SK-N-SH (cell line): ENCODE measurements around the gene SVOP. TPM values are rescaled to one million over a fixed set of nuclear protein-coding genes. Genes with fewer than 3 reads are reported as not detected.

ENCODE experiments used
- CTCF ChIA-PET: fragments of 300-600, 350-600 bp; formaldehyde crosslinking; extraction: SDS; loops from one replicate; lab custom pipeline; 2021; lab: Yijun Ruan, JAX
- POLR2A ChIA-PET: fragments of 350-600 bp; sonication (Branson Sonifier 250); formaldehyde crosslinking; extraction: SDS; loops from one replicate; lab custom pipeline; 2020; ENCODE audit warnings: antibody characterized with exemption, inconsistent platforms; lab: Yijun Ruan, JAX
- DNase-seq: peaks from one replicate; pipeline ENCODE4 v3.0.0; 2012
- H2AFZ ChIP-seq: fragments of 200-600 bp; sonication (generic); 2 replicates; pipeline ENCODE4 v1.8.1; 2016; ENCODE audit warnings: antibody characterized with exemption, mild to moderate bottlenecking, low read depth
- H3F3A ChIP-seq: fragments of 200-600 bp; sonication (generic); replicated peaks from 2 replicates; pipeline ENCODE3; 2016; ENCODE audit warnings: antibody characterized with exemption, mild to moderate bottlenecking; ENCODE audit not compliant: insufficient read depth
- H3K27ac ChIP-seq, 2 experiments: fragments of 200-500 bp in 1 of 2; fragments of 200-600 bp in 1 of 2; sonication (Bioruptor generic) in 1 of 2; sonication (generic), shearing (Covaris generic) in 1 of 2; 2 replicates each; pipeline versions ENCODE4 v1.5.1 to v1.6.1; 2014 to 2016; ENCODE audit warnings: low read depth in 2 of 2, inconsistent platforms in 1 of 2, low read length in 1 of 2, mild to moderate bottlenecking in 1 of 2, mixed read lengths in 1 of 2
- H3K27me3 ChIP-seq: fragments of 200-600 bp; sonication (generic), shearing (Covaris generic); 2 replicates; pipeline ENCODE4 v1.6.1; 2016; ENCODE audit warnings: mixed run types; ENCODE audit not compliant: insufficient read depth
- H3K36me3 ChIP-seq, 2 experiments: fragments of 200-500 bp in 1 of 2; fragments of 200-600 bp in 1 of 2; sonication (Bioruptor generic) in 1 of 2; sonication (generic) in 1 of 2; replicated peaks in 1 of 2; 2 replicates each; pipeline versions ENCODE3 to v1.5.1; 2014 to 2016; ENCODE audit warnings: low read length in 1 of 2, mild to moderate bottlenecking in 1 of 2; ENCODE audit not compliant: insufficient read depth in 2 of 2, control insufficient read depth in 1 of 2
- H3K4me1 ChIP-seq, 2 experiments: fragments of 200-500 bp in 1 of 2; fragments of 200-600 bp in 1 of 2; sonication (Bioruptor generic) in 1 of 2; sonication (generic), shearing (Covaris generic) in 1 of 2; 2 replicates each; pipeline versions ENCODE4 v1.5.1 to v1.6.1; 2014 to 2016; ENCODE audit warnings: low read depth in 1 of 2, low read length in 1 of 2, mixed run types in 1 of 2; ENCODE audit not compliant: insufficient read depth in 2 of 2, control insufficient read depth in 1 of 2
- H3K4me2 ChIP-seq: fragments of 200-600 bp; sonication (generic), shearing (Covaris generic); 2 replicates; pipeline ENCODE4 v1.6.1; 2017; ENCODE audit warnings: mixed run types
- H3K4me3 ChIP-seq, 2 experiments: fragments of 200-500 bp in 1 of 2; fragments of 200-600 bp in 1 of 2; sonication (Bioruptor generic) in 1 of 2; sonication (generic), shearing (Covaris generic) in 1 of 2; 2 replicates each; pipeline versions ENCODE4 v1.5.1 to v1.8.1; 2014 to 2016; ENCODE audit warnings: low read depth in 2 of 2, inconsistent platforms in 1 of 2, low read length in 1 of 2, mild to moderate bottlenecking in 1 of 2, mixed read lengths in 1 of 2, moderate library complexity in 1 of 2
- H3K79me2 ChIP-seq: fragments of 200-600 bp; sonication (generic); 2 replicates; pipeline ENCODE4 v1.8.1; 2017; ENCODE audit warnings: mild to moderate bottlenecking; ENCODE audit not compliant: insufficient read depth
- H3K9ac ChIP-seq: fragments of 200-600 bp; sonication (generic); 2 replicates; pipeline ENCODE4 v1.6.1; 2017; ENCODE audit warnings: mixed run types
- H3K9me2 ChIP-seq: fragments of 200-600 bp; sonication (generic); 2 replicates; pipeline ENCODE4 v1.6.1; 2017; ENCODE audit warnings: mixed run types
- H3K9me3 ChIP-seq: fragments of 200-600 bp; sonication (generic); 2 replicates; pipeline ENCODE4 v1.6.1; 2017; ENCODE audit warnings: mixed run types, mild to moderate bottlenecking, moderate library complexity
- H4K20me1 ChIP-seq: fragments of 200-600 bp; sonication (generic); 2 replicates; pipeline ENCODE4 v1.6.1; 2017; ENCODE audit warnings: mild to moderate bottlenecking, mixed run types; ENCODE audit not compliant: insufficient read depth
- FOXJ3 ChIP-seq: sonication (generic); formaldehyde crosslinking; IDR thresholded peaks from 2 replicates; pipeline ENCODE4 v1.5.1; 2020; ENCODE audit warnings: mild to moderate bottlenecking, missing genetic modification reagents
- FOXM1 ChIP-seq: IDR thresholded peaks from 2 replicates; pipeline ENCODE4 v1.4.0; 2012; ENCODE audit warnings: low read depth, mild to moderate bottlenecking
- GABPA ChIP-seq: IDR thresholded peaks from 2 replicates; pipeline ENCODE4 v1.4.0; 2012; ENCODE audit warnings: low read depth, mild to moderate bottlenecking
- GATA2 ChIP-seq: sonication (generic); formaldehyde crosslinking; IDR thresholded peaks from 2 replicates; pipeline ENCODE4 v1.5.0; 2020; ENCODE audit warnings: mild to moderate bottlenecking, missing genetic modification reagents
- IRF3 ChIP-seq: fragments of 150-350 bp; IDR thresholded peaks from 2 replicates; pipeline ENCODE4 v1.6.1; 2016; ENCODE audit warnings: mild to moderate bottlenecking, low read depth, low read length
- JUND ChIP-seq: IDR thresholded peaks from 2 replicates; pipeline ENCODE4 v1.4.0; 2012
- MAX ChIP-seq: IDR thresholded peaks from 2 replicates; pipeline ENCODE4 v1.4.0; 2012; ENCODE audit warnings: low read depth
- MEF2A ChIP-seq: IDR thresholded peaks from 2 replicates; pipeline ENCODE4 v1.4.0; 2012; ENCODE audit warnings: low read depth, borderline replicate concordance
- RCOR1 ChIP-seq: fragments of 150-350 bp; IDR thresholded peaks from 2 replicates; pipeline ENCODE4 v1.6.1; 2017; ENCODE audit warnings: antibody characterized with exemption, low read length
- REST ChIP-seq: IDR thresholded peaks from 2 replicates; pipeline ENCODE4 v1.6.1; 2012; ENCODE audit warnings: mild to moderate bottlenecking, low read depth, low read length, moderate library complexity
- TAF1 ChIP-seq: IDR thresholded peaks from 2 replicates; pipeline ENCODE4 v1.6.1; 2012; ENCODE audit warnings: low read depth, mild to moderate bottlenecking, low read length, moderate library complexity, borderline replicate concordance
- TCF12 ChIP-seq: IDR thresholded peaks from 2 replicates; pipeline ENCODE4 v1.4.0; 2012
- TEAD4 ChIP-seq: IDR thresholded peaks from 2 replicates; pipeline ENCODE4 v1.4.0; 2012; ENCODE audit warnings: mild to moderate bottlenecking, borderline replicate concordance; ENCODE audit not compliant: insufficient read depth
- YY1 ChIP-seq: IDR thresholded peaks from 2 replicates; pipeline ENCODE4 v1.4.0; 2012; ENCODE audit warnings: low read depth, mild to moderate bottlenecking
- WGBS: methylation state at CpG from one replicate; pipeline ENCODE4 v1.1.6; 2017; ENCODE audit warnings: low lambda C conversion rate; 5-methylcytosine and 5-hydroxymethylcytosine counted together
- polyA plus RNA-seq, 3 experiments: library from polyadenylated mRNA; depleted of rRNA; stranded (reverse); fragments of >200 nt; gene quantifications; 2 replicates each; pipeline ENCODE4 v1.2.3, GENCODE V29; 2012

SVOP gene
- polyA plus RNA-seq, 1 of the 3 experiments (the other 2 are of a cell fraction), result 0.07 TPM

DNA sequence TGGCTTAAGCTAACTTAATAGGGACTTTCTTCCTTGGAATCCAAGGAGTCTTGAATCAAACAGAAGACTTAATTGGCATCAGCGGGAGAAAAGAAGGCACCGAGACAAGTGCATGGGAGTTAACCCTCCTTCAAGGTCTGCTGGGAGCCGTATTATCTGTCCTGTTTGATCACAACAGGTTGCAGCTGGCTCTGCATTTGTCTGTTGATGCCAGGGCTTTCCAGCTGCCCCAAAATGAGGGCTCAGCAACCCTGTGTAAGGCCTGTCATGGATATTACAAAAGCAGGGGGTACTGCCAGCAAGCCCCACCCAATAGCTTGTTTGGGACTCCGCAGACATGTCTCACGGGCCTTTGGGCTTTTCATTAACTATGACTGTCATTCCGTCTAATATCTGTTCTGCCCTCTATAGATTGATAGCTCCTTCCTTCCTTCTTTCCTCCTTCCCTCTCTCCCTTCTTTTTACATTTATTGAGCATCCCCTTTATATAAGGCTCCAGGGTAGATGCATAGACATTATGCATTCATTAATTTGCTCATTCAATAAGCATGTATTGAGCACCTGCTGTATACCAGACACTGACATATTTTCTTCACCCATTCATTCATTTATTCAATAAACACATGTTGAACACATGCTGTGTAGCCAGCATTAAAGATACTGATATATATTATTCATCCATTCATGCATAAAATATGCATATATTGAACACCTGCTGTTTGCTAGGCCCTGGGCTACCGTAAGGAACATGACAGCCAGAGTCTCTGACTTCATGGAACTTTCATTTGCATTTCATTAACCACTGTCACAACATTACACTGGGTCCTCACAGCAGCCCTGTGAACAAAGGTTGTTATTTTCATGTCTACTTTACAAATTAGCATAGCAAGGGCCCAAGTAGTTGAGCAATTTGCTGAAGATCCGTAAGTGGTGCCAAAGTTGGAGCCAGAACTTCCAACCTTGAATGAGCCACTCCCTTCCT, 56.2 kb downstream of the SVOP start:
- Histone ChIP-seq H4K20me1 (no peaks in the 10 kb centered on the region), H3K4me3 (no peak overlapping the region), H3K36me3 (no peaks in the 10 kb centered on the region), H3K4me1 (no peaks in the 10 kb centered on the region), H3K79me2 (no peaks in the 10 kb centered on the region), H3K27me3 (no peaks in the 10 kb centered on the region), H3K9ac (no peak overlapping the region), H3F3A (no peaks in the 10 kb centered on the region), H2AFZ (no peak overlapping the region), H3K9me3 (no peaks in the 10 kb centered on the region), H3K4me2 (no peak overlapping the region), H3K27ac (no peak overlapping the region), H3K9me2 (no peaks in the 10 kb centered on the region)
- 71% methylated on average over 7 of the region's 8 CpGs for WGBS
- POLR2A ChIA-PET, result interaction anchor here (0.7 kb wide), 1 partner anchor 212 kb away, joined by 3 read pairs; no protein-coding TSS in a partner anchor
- CTCF ChIA-PET, result interaction anchor here (1.1 to 1.5 kb wide), 4 partner anchors 12 to 161 kb away, joined by 3 to 7 read pairs (median 4); no protein-coding TSS in a partner anchor
- no peak for TF ChIP-seq REST
- DNase-seq, result no peak

DNA sequence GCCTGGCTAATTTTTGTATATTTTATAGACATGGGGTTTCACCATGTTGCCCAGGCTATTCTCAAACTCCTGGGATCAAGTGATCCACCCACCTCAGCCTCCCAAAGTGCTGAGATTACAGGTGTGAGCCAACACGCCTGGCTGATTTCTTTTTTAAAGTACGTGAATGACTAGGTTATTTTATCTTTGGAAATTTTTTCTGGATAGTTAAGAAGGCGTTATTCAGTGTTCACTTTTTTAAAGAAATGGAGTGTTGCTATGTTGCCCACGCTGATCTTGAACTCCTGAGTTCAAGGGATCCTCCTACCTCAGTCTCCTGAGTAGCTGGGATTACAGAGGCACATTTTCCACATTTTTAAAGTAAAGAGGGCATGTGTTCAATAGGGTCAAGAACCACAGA, 58.6 kb downstream of the SVOP start:
- WGBS, result 54% methylated on average over 4 of the region's 4 CpGs

More for the DNA sequence above, 58.6 kb downstream of the SVOP start:
- no peak overlapping the region for H3K4me3 ChIP-seq
- no peak overlapping the region for H2AFZ ChIP-seq
- POLR2A ChIA-PET, result no interaction called here
- no peaks in the 10 kb centered on the region for H3F3A ChIP-seq
- no peak overlapping the region for H3K9ac ChIP-seq
- H3K9me2 ChIP-seq, result no peaks in the 10 kb centered on the region
- H4K20me1 ChIP-seq, result no peaks in the 10 kb centered on the region
- TF ChIP-seq FOXJ3 (CRISPR knock-in tag), result no peak
- TF ChIP-seq TCF12, result no peak
- no peak for TF ChIP-seq MAX
- no peak for TF ChIP-seq IRF3
- no peak for TF ChIP-seq FOXM1
- no peak for TF ChIP-seq YY1
- TF ChIP-seq GABPA, result no peak
- no peak for TF ChIP-seq MEF2A
- TF ChIP-seq GATA2 (CRISPR knock-in tag), result no peak
- TF ChIP-seq TAF1, result no peak
- TF ChIP-seq JUND, result no peak
- TF ChIP-seq TEAD4, result no peak
- no peak for TF ChIP-seq RCOR1
- TF ChIP-seq, all 33 proteins: peak for 0
- Histone ChIP-seq H3K36me3 (no peaks in the 10 kb centered on the region), H3K27ac (no peak overlapping the region), H3K9me3 (no peaks in the 10 kb centered on the region), H3K4me1 (no peaks in the 10 kb centered on the region), H3K79me2 (no peaks in the 10 kb centered on the region), H3K27me3 (no peaks in the 10 kb centered on the region), H3K4me2 (no peak overlapping the region)
- no peak for DNase-seq
- CTCF ChIA-PET, result interaction anchor here (0.6 kb wide), 1 partner anchor 12 kb away, joined by 3 read pairs; no protein-coding TSS in a partner anchor
